Testis (tissue), 3 donors: ENCODE data around the gene CABYR. TPM values are rescaled to one million over a fixed set of nuclear protein-coding genes. Genes with fewer than 3 reads are reported as not detected.

Experiments
- DNase-seq: peaks from one replicate; pipeline ENCODE4 v3.0.0-alpha.2; 2019
- H3K27ac ChIP-seq, 2 donors: fragments of 200-600 bp; sonication (generic); one replicate each; pipeline ENCODE4 v1.5.1; 2019
- H3K27me3 ChIP-seq: fragments of 200-600 bp; sonication (generic); one replicate; pipeline ENCODE4 v1.5.1; 2019
- H3K36me3 ChIP-seq: fragments of 200-600 bp; sonication (generic); one replicate; pipeline ENCODE4 v1.5.1; 2017; ENCODE audit warnings: low read depth; ENCODE audit errors: missing control alignments
- H3K4me1 ChIP-seq: fragments of 200-600 bp; sonication (generic); one replicate; pipeline ENCODE4 v1.5.1; 2019
- H3K4me3 ChIP-seq, 2 donors: fragments of 200-600 bp; sonication (generic); one replicate each; pipeline ENCODE4 v1.5.1; 2017 to 2019
- H3K9me3 ChIP-seq: fragments of 200-600 bp; sonication (generic); one replicate; pipeline ENCODE4 v1.5.1; 2017
- CTCF ChIP-seq, 3 experiments: fragments of 450-650 bp in 2 of 3; fragments of 200-600 bp in 1 of 3; sonication (generic) in 1 of 3; IDR thresholded peaks; one replicate each; pipeline ENCODE4 v1.5.1; 2016 to 2019; ENCODE audit warnings: antibody characterized with exemption in 3 of 3, mild to moderate bottlenecking in 2 of 3, moderate library complexity in 1 of 3
- POLR2A ChIP-seq: fragments of 450-650 bp; IDR thresholded peaks from one replicate; pipeline ENCODE4 v1.6.1; 2017; ENCODE audit warnings: antibody characterized with exemption, mild to moderate bottlenecking, moderate library complexity
- WGBS, 2 donors: methylation state at CpG; one replicate each; pipeline ENCODE4 v1.1.5; 2018; 5-methylcytosine and 5-hydroxymethylcytosine counted together
- intact Hi-C: fragments of 100-400 bp; cut with DNase I; formaldehyde crosslinking; loops from one replicate; pipeline ENCODE4 v1.15.1; 2023; ENCODE audit warnings: low total_unique reads
- polyA plus RNA-seq: library from polyadenylated mRNA; stranded (reverse); fragments of 350-450 nt; fragmentation: Illumina TruSeq; extraction: RNeasy Lipid Tissue Mini Kit (QIAGEN cat#74804); gene quantifications from one replicate; pipeline ENCODE4 v1.2.3, GENCODE V29; 2014; ENCODE audit warnings: low read depth, low replicate concordance; ENCODE audit not compliant: insufficient read depth
- total RNA-seq, 2 donors: library from RNA; depleted of rRNA; stranded (reverse); fragments of >200 nt; gene quantifications; one replicate each; pipeline ENCODE4 v1.2.3, GENCODE V29; 2016

CABYR gene
- total and polyA plus RNA-seq, 3 donors from 2014 or later, result 169 to 554 (median 451) TPM

GRCh38 chr18:24160086-24160485 is 21.2 kb downstream of the CABYR start:
- no peak for DNase-seq
- Histone ChIP-seq H3K4me1 (no peaks in the 10 kb centered on the region), H3K27me3 (no peaks in the 10 kb centered on the region), H3K36me3 (no peaks in the 10 kb centered on the region), H3K27ac (no peak overlapping the region), H3K4me3 (no peak overlapping the region), H3K9me3 (no peaks in the 10 kb centered on the region)
- 93 to 96% methylated on average over 5 of the region's 5 CpGs for WGBS, 2 donors
- no peak for TF ChIP-seq CTCF (IDR thresholded peaks at IDR 0.05)
- no peak for TF ChIP-seq POLR2A
- intact Hi-C loops, result no loop called here

- WGBS, 2 donors, result 83 to 88% methylated on average over 2 of the region's 2 CpGs
- Histone ChIP-seq H3K27me3 (no peaks in the 10 kb centered on the region), H3K9me3 (no peaks in the 10 kb centered on the region), H3K4me3 (no peak overlapping the region), H3K4me1 (no peaks in the 10 kb centered on the region), H3K27ac (no peak overlapping the region), H3K36me3 (no peaks in the 10 kb centered on the region)
- TF ChIP-seq CTCF (IDR thresholded peaks at IDR 0.05) (no peak), POLR2A (no peak)
- intact Hi-C loops, result no loop called here
- DNase-seq, result no peak
These were observed 22.4 kb downstream of the CABYR start for GRCh38 chr18:24161304-24161703.

- WGBS, 2 donors, result 91 to 93% methylated on average over 7 of the region's 7 CpGs
- Histone ChIP-seq H3K27ac (no peak overlapping the region), H3K36me3 (no peaks in the 10 kb centered on the region), H3K4me1 (no peaks in the 10 kb centered on the region), H3K9me3 (no peaks in the 10 kb centered on the region), H3K27me3 (no peaks in the 10 kb centered on the region), H3K4me3 (no peak overlapping the region)
- intact Hi-C loops, result no loop called here
- TF ChIP-seq POLR2A, result no peak
- TF ChIP-seq CTCF (IDR thresholded peaks at IDR 0.05), result no peak
- no peak for DNase-seq
These were observed 29.6 kb downstream of the CABYR start for GRCh38 chr18:24168496-24168895.

- H3K27me3 ChIP-seq, result no peaks in the 10 kb centered on the region
- 87 to 92% methylated on average over 8 of the region's 8 CpGs for WGBS, 2 donors
- H3K27ac ChIP-seq, result no peak overlapping the region
- TF ChIP-seq POLR2A (no peak), CTCF (IDR thresholded peaks at IDR 0.05) (no peak)
- H3K36me3 ChIP-seq, result no peaks in the 10 kb centered on the region
- DNase-seq, result no peak
- intact Hi-C loops, result no loop called here
- no peaks in the 10 kb centered on the region for H3K9me3 ChIP-seq
- H3K4me1 ChIP-seq, result no peaks in the 10 kb centered on the region
- no peak overlapping the region for H3K4me3 ChIP-seq
These were observed 31.5 kb downstream of the CABYR start for GRCh38 chr18:24170360-24170759.

- no peak for DNase-seq
These were observed 35.1 kb downstream of the CABYR start for GRCh38 chr18:24173997-24174396.

More at GRCh38 chr18:24173997-24174396, 35.1 kb downstream of the CABYR start:
- no peaks in the 10 kb centered on the region for H3K36me3 ChIP-seq
- WGBS, 2 donors, result 89 to 90% methylated on average over 3 of the region's 3 CpGs
- no peak overlapping the region for H3K27ac ChIP-seq
- no peaks in the 10 kb centered on the region for H3K4me1 ChIP-seq
- no peaks in the 10 kb centered on the region for H3K9me3 ChIP-seq
- no peaks in the 10 kb centered on the region for H3K27me3 ChIP-seq
- intact Hi-C loops, result no loop called here
- H3K4me3 ChIP-seq, result no peak overlapping the region
- TF ChIP-seq POLR2A (no peak), CTCF (IDR thresholded peaks at IDR 0.05) (no peak)
